ENCODE data around the gene OSBPL6.

Gene OSBPL6

GRCh38 chr2:178275600-178275999 lies 81.3 kb downstream of the OSBPL6 start:
- no peak for DNase-seq

- no peak for DNase-seq
Measured at GRCh38 chr2:178277741-178278197, 83.5 kb downstream of the OSBPL6 start.

GRCh38 chr2:178279142-178279541 lies 84.8 kb downstream of the OSBPL6 start:
- no peak for DNase-seq

GRCh38 chr2:178279636-178280035 lies 85.3 kb downstream of the OSBPL6 start:
- DNase-seq, result no peak

- DNase-seq, result peak; percentile 47 to 52
Measured at GRCh38 chr2:178280244-178280852, 86.0 kb downstream of the OSBPL6 start.

GRCh38 chr2:178282075-178282815 lies 87.9 kb downstream of the OSBPL6 start:
- no peak for DNase-seq

GRCh38 chr2:178283341-178283918 lies 89.1 kb downstream of the OSBPL6 start:
- no peak for DNase-seq

- no peak for DNase-seq
Measured at GRCh38 chr2:178284613-178285286, 90.4 kb downstream of the OSBPL6 start.

- no peak for DNase-seq
Measured at GRCh38 chr2:178285287-178285615, 90.9 kb downstream of the OSBPL6 start.

GRCh38 chr2:178286636-178287035 lies 92.3 kb downstream of the OSBPL6 start:
- DNase-seq, result no peak

- no peak for DNase-seq
Measured at GRCh38 chr2:178287652-178288344, 93.5 kb downstream of the OSBPL6 start.

GRCh38 chr2:178291703-178292102 lies 97.4 kb downstream of the OSBPL6 start:
- DNase-seq, result no peak

GRCh38 chr2:178292586-178292985 lies 98.3 kb downstream of the OSBPL6 start:
- no peak for DNase-seq

- no peak for DNase-seq
Measured at GRCh38 chr2:178295115-178295514, 100.8 kb downstream of the OSBPL6 start.

- no peak for DNase-seq
Measured at GRCh38 chr2:178295906-178296305, 101.6 kb downstream of the OSBPL6 start.

- DNase-seq, result no peak
Measured at GRCh38 chr2:178296394-178297090, 102.2 kb downstream of the OSBPL6 start.

- DNase-seq, result no peak
Measured at GRCh38 chr2:178297091-178297411, 102.7 kb downstream of the OSBPL6 start.

- DNase-seq, result no peak
Measured at GRCh38 chr2:178298785-178299212, 104.5 kb downstream of the OSBPL6 start.

- no peak for DNase-seq
Measured at GRCh38 chr2:178301649-178302238, 107.4 kb downstream of the OSBPL6 start.

GRCh38 chr2:178304333-178304732 lies 110.0 kb downstream of the OSBPL6 start:
- no peak for DNase-seq

GRCh38 chr2:178306352-178307073 lies 112.2 kb downstream of the OSBPL6 start:
- peak; percentile 7 to 16 for DNase-seq

Measured in stimulated activated CD4-positive, alpha-beta T cell treated with anti-CD3 and anti-CD28 coated beads, Interleukin-2, amount 100 ng/mL, for 48 hours (primary cell).